ENCODE data around the gene SPRN. TPM values are rescaled to one million over a fixed set of nuclear protein-coding genes. Genes with fewer than 3 reads are reported as not detected.

The SPRN gene
- total and polyA plus RNA-seq, 8 donors = 0.18 to 5.2 TPM; not detected in 6

DNA sequence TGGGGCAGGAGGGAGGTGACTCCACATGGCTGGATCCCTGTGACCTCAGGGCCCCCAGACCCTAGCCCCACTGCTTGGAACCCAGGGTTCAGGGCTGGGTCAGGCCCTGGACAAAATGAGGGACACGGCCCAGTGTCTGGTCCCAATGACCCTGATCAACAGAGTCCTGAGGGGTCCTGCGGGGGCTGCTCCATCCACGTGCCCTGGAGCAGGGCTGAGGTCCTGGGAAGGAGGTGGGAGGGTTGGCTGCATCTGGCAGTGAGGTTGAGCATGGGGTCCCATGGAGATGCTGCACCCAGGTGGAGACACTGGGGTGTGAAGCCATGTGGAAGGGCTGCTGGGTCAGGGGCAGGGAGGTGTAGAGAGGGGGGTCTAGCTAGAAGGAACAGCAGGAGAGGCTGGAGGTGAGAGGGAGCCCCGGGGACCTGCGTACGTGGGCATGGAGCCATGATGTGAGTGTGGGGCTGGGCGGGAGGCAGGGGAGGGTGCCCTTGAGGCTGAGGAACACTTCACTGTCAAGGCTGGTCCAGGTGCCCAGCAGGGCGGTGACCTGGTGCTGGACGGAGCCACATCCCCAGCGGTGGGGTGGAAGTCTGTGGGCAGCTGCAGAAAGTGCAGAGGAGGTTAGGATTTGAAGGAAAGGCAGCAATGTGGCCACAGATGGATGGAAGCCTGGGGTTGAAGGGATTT is 29.9 kb upstream of the SPRN start:
- Histone ChIP-seq H3K27me3 (no peaks in the 10 kb centered on the region), H3K4me3 (no peak overlapping the region), H3K4me1 (no peaks in the 10 kb centered on the region), H3K36me3 (peaks cover 0 to 20% (median 0%) of the 10 kb centered on the region in 4 donors), H3K9me3 (peaks cover 0 to 1% (median 0%) of the 10 kb centered on the region in 4 donors), H3K27ac (no peak overlapping the region)
- DNase-seq = no peak
- WGBS, 5 donors = 77 to 87% (median 85%) methylated on average over 10 of the region's 10 CpGs
- TF ChIP-seq, protein P1, sequence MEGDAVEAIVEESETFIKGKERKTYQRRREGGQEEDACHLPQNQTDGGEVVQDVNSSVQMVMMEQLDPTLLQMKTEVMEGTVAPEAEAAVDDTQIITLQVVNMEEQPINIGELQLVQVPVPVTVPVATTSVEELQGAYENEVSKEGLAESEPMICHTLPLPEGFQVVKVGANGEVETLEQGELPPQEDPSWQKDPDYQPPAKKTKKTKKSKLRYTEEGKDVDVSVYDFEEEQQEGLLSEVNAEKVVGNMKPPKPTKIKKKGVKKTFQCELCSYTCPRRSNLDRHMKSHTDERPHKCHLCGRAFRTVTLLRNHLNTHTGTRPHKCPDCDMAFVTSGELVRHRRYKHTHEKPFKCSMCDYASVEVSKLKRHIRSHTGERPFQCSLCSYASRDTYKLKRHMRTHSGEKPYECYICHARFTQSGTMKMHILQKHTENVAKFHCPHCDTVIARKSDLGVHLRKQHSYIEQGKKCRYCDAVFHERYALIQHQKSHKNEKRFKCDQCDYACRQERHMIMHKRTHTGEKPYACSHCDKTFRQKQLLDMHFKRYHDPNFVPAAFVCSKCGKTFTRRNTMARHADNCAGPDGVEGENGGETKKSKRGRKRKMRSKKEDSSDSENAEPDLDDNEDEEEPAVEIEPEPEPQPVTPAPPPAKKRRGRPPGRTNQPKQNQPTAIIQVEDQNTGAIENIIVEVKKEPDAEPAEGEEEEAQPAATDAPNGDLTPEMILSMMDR (IDR thresholded peaks at IDR 0.05) = no peak
- intact Hi-C loops (cut with DNase I; ENCODE audit: low total_unique reads) = no loop called here

DNA sequence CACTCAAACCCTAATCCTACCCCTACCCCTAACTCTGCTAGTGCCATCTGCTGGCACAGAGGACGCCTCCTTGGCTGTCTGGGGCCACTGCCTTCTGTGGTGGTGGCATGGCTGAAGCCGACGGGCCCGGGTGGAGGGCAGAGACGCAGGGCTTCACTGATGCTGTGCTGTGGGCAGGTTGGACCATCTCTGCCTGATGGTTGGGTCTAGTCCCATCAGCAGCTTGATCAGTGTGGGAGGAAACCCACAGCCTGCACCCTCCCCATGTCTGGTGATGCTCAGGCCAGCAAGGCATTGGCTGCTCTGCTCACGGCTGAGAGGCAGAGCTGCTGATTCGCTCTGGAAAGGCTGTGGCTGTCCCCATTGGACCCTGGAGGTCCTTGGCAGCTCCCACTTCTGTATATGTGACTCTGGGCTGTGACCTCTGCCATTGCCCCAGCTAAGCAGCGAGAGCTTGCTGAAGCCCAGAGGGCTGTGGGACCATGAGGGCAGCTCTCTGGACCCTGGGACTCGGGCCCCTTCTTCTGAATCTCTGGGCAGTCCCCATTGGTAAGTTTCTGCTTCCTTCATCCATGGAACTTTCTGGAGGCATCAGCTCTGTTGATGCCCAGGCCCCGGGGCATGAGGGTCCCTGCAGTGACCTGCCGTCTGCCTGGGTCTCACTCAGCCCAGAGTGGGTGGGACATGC is 29.2 kb upstream of the SPRN start, which contains the start of gene SCART1:
SCART1 (plus strand) TSS at position 430 of the 688 bp plus-strand sequence; CDS start at position 483, 53 bp downstream.
- H3K36me3 ChIP-seq = peaks cover 0 to 18% (median 0%) of the 10 kb centered on the region in 4 donors
- H3K4me1 ChIP-seq = no peaks in the 10 kb centered on the region
- no peaks in the 10 kb centered on the region for H3K27me3 ChIP-seq
- H3K9me3 ChIP-seq = peaks cover 4 to 8% (median 6%) of the 10 kb centered on the region in 4 donors
- intact Hi-C loops (cut with DNase I; ENCODE audit: low total_unique reads) = no loop called here
- H3K27ac ChIP-seq = no peak within 1 kb of the TSS
- DNase-seq = no peak
- 82 to 89% (median 84%) methylated on average over 10 to 11 of the region's 11 CpGs for WGBS, 5 donors
- TF ChIP-seq EP300 (IDR thresholded peaks at IDR 0.05) (no peak), POLR2A (IDR thresholded peaks at IDR 0.05) (no peak)
- TF ChIP-seq, protein P1 (IDR thresholded peaks at IDR 0.05) = no peak
- no peak within 1 kb of the TSS for H3K4me3 ChIP-seq

DNA sequence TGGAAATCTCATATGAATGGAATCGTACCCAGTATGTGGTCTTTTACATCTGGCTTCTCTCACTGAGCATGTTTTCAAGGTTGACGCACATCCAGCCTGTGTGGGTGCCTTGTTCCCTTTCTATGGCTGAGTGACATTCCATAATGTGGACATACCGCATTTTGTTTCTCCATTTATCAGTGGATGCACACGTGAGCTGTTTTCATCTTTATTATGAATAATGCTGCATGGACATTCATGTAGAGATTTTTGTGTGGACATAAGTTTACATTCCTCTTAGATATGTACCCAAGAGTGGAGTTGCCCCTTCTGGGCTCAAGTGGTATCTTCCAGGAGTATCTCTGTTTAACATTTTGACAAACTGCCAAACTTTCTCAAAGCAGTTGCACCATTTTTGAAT is 28.0 kb upstream of the SPRN start:
- no peak for TF ChIP-seq POLR2A (IDR thresholded peaks at IDR 0.05)
- TF ChIP-seq, protein P1 (IDR thresholded peaks at IDR 0.05) = no peak
- no peak for TF ChIP-seq EP300 (IDR thresholded peaks at IDR 0.05)
- TF ChIP-seq POLR2AphosphoS5 (IDR thresholded peaks at IDR 0.05) = no peak
- WGBS, 5 donors = 77 to 82% (median 79%) methylated on average over 4 of the region's 4 CpGs
- Histone ChIP-seq H3K36me3 (peaks cover 0 to 6% (median 0%) of the 10 kb centered on the region in 4 donors), H3K9me3 (peaks cover 11 to 20% (median 17%) of the 10 kb centered on the region in 4 donors), H3K4me1 (no peaks in the 10 kb centered on the region), H3K4me3 (no peak overlapping the region), H3K27me3 (no peaks in the 10 kb centered on the region), H3K27ac (no peak overlapping the region)
- no peak for DNase-seq
- intact Hi-C loops (cut with DNase I; ENCODE audit: low total_unique reads) = no loop called here

DNA sequence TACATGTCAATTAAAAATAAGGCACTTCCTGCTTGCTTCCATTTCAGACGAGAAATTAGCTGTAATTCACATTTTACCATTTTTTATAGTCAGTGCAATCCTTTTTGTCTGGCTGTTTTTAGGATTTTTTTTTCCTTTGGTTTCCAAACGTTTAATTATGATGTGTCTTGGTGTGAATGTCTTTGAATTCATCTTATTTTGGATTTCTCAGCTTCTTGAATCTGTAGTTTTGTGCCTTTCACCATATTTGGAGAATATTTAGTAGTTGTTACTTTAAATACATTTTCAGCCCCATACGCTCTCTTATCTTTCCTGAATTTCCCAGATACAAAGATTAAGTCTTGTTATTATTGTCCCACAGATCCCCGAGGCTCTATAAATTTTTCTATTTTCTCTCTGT is 26.9 kb upstream of the SPRN start:
- DNase-seq = no peak
- intact Hi-C loops (cut with DNase I; ENCODE audit: low total_unique reads) = no loop called here
- H3K4me3 ChIP-seq = no peak overlapping the region
- peaks cover 17 to 31% (median 28%) of the 10 kb centered on the region in 4 donors for H3K9me3 ChIP-seq
- TF ChIP-seq EP300 (IDR thresholded peaks at IDR 0.05) (no peak), POLR2A (IDR thresholded peaks at IDR 0.05) (no peak), POLR2AphosphoS5 (IDR thresholded peaks at IDR 0.05) (no peak)
- TF ChIP-seq, protein P1 (IDR thresholded peaks at IDR 0.05) = no peak
- H3K27me3 ChIP-seq = no peaks in the 10 kb centered on the region
- no peaks in the 10 kb centered on the region for H3K36me3 ChIP-seq
- H3K27ac ChIP-seq = no peak overlapping the region
- H3K4me1 ChIP-seq = no peaks in the 10 kb centered on the region
- WGBS, 5 donors = 57 to 67% (median 58%) methylated on average over 4 of the region's 4 CpGs

Measured in stomach (tissue), 9 donors.